Right lobe of liver (tissue), 6 donors: ENCODE measurements around the gene ERICH2. TPM values are rescaled to one million over a fixed set of nuclear protein-coding genes. Genes with fewer than 3 reads are reported as not detected.

ENCODE experiments used
- ATAC-seq, 4 donors: fragments of 200-7000 bp; cut with Tn5 transposase; one replicate each; pipeline ENCODE4 v1.9.1; 2020; ENCODE audit warnings: mild to moderate bottlenecking in 4 of 4, moderate library complexity in 4 of 4
- DNase-seq, 3 donors: peaks; one replicate each; pipeline ENCODE4 v3.0.0-alpha.2; 2020
- H3K27ac ChIP-seq, 3 donors: fragments of 200-600 bp; one replicate each; pipeline ENCODE4 v1.8.0; 2022
- H3K27me3 ChIP-seq, 2 donors: fragments of 200-600 bp; one replicate each; pipeline ENCODE4 v1.8.0; 2022
- H3K36me3 ChIP-seq, 4 donors: fragments of 200-600 bp; sonication (generic) in 1 of 4; one replicate each; pipeline versions ENCODE4 v1.5.1 to v1.8.0; 2017 to 2022; ENCODE audit warnings: control low read depth in 1 of 4
- H3K4me1 ChIP-seq, 4 donors: fragments of 200-600 bp; sonication (generic) in 1 of 4; one replicate each; pipeline versions ENCODE4 v1.5.1 to v1.8.0; 2017 to 2022; ENCODE audit warnings: control low read depth in 1 of 4
- H3K4me3 ChIP-seq, 3 donors: fragments of 200-600 bp; one replicate each; pipeline ENCODE4 v1.8.0; 2022
- H3K9me3 ChIP-seq, 4 donors: fragments of 200-600 bp; sonication (generic) in 1 of 4; one replicate each; pipeline versions ENCODE4 v1.5.1 to v1.8.0; 2017 to 2022; ENCODE audit warnings: control low read depth in 1 of 4
- CTCF ChIP-seq, 4 donors: fragments of 200-600 bp in 3 of 4; fragments of 450-650 bp in 1 of 4; IDR thresholded peaks; one replicate each; pipeline versions ENCODE4 v1.5.1 to v1.8.0; 2016 to 2022; ENCODE audit warnings: antibody characterized with exemption in 4 of 4, mild to moderate bottlenecking in 2 of 4
- POLR2A ChIP-seq: fragments of 450-650 bp; IDR thresholded peaks from one replicate; pipeline ENCODE4 v1.6.1; 2017; ENCODE audit warnings: antibody characterized with exemption, mild to moderate bottlenecking
- WGBS: methylation state at CpG from one replicate; pipeline ENCODE4 v1.1.6; 2018; ENCODE audit warnings: low coverage, low lambda C conversion rate; ENCODE audit not compliant: insufficient coverage; ENCODE audit errors: missing lambda C conversion rate; 5-methylcytosine and 5-hydroxymethylcytosine counted together
- intact Hi-C, 2 donors: fragments of 100-400 bp; cut with DNase I; formaldehyde crosslinking; loops; one replicate each; pipeline versions ENCODE4 v1.11.2 to v1.14.1; 2022
- total RNA-seq, 6 experiments: library from RNA; depleted of rRNA in 2 of 6; stranded (reverse); fragments of >200 nt in 2 of 6; fragmentation: NEBNext Ultra II Directional in 3 of 6; extraction: Animal tissue kit (Norgen Biotek cat#: 25700) in 3 of 6; gene quantifications; one replicate each; pipeline versions ENCODE4 v1.1.0 to v1.2.4, GENCODE V29; 2016 to 2023
- donor health status: DM: no; HTN: yes; CAD: no.
- donor health status: DM: no; HTN: no; CAD: no.
- donor health status: DM: no; HTN: no; CAD: no.
- donor health status: DM: no; HTN: yes; CAD: no.
- donor health status: DM: no; HTN: yes; CAD: no.

ERICH2 gene
- total RNA-seq, 6 experiments from 2014 or later, result 0.53 to 1.2 (median 1.1) TPM; not detected in 3

GRCh38 chr2:170829036-170829435 lies 58.9 kb downstream of the ERICH2 start:
- no peak for TF ChIP-seq POLR2A
- TF ChIP-seq CTCF (IDR thresholded peaks at IDR 0.05), result no peak
- Histone ChIP-seq H3K4me3 (no peak overlapping the region), H3K27ac (no peak overlapping the region), H3K36me3 (no peaks in the 10 kb centered on the region), H3K4me1 (no peaks in the 10 kb centered on the region), H3K9me3 (no peaks in the 10 kb centered on the region), H3K27me3 (no peaks in the 10 kb centered on the region)
- no peak for DNase-seq
- WGBS, result 22% methylated on average over 1 of the region's 2 CpGs
- intact Hi-C loops, result no loop called here
- ATAC-seq, result no peak

GRCh38 chr2:170830166-170830565 lies 60.0 kb downstream of the ERICH2 start:
- DNase-seq, result no peak
- WGBS, result 58% methylated on average over 2 of the region's 3 CpGs
- Histone ChIP-seq H3K36me3 (no peaks in the 10 kb centered on the region), H3K4me3 (no peak overlapping the region), H3K9me3 (no peaks in the 10 kb centered on the region), H3K27me3 (no peaks in the 10 kb centered on the region), H3K4me1 (no peaks in the 10 kb centered on the region), H3K27ac (no peak overlapping the region)
- TF ChIP-seq CTCF (IDR thresholded peaks at IDR 0.05) (no peak), POLR2A (no peak)
- peak in 1 of 4 donors; percentile 22 for ATAC-seq
- intact Hi-C loops, result no loop called here

- DNase-seq (no peak), ATAC-seq (no peak)
- no peaks in the 10 kb centered on the region for H3K36me3 ChIP-seq
- TF ChIP-seq CTCF (IDR thresholded peaks at IDR 0.05) (no peak), POLR2A (no peak)
- no peak overlapping the region for H3K4me3 ChIP-seq
- H3K27ac ChIP-seq, result no peak overlapping the region
- no peaks in the 10 kb centered on the region for H3K9me3 ChIP-seq
- 58% methylated on average over 3 of the region's 4 CpGs for WGBS
- H3K27me3 ChIP-seq, result no peaks in the 10 kb centered on the region
- intact Hi-C loops, result no loop called here
- H3K4me1 ChIP-seq, result no peaks in the 10 kb centered on the region
Observed at GRCh38 chr2:170831115-170831514, 60.9 kb downstream of the ERICH2 start.

GRCh38 chr2:170836027-170836426 lies 65.8 kb downstream of the ERICH2 start:
- H3K4me3 ChIP-seq, result no peak overlapping the region
- no peaks in the 10 kb centered on the region for H3K9me3 ChIP-seq
- WGBS, result 37% methylated on average over 5 of the region's 5 CpGs
- TF ChIP-seq CTCF (IDR thresholded peaks at IDR 0.05) (no peak), POLR2A (no peak)
- ATAC-seq, result no peak
- no peaks in the 10 kb centered on the region for H3K4me1 ChIP-seq
- no peak overlapping the region for H3K27ac ChIP-seq
- no peak for DNase-seq
- no peaks in the 10 kb centered on the region for H3K36me3 ChIP-seq
- H3K27me3 ChIP-seq, result no peaks in the 10 kb centered on the region
- intact Hi-C loops, result no loop called here

- DNase-seq, result no peak
- Histone ChIP-seq H3K27ac (no peak overlapping the region), H3K9me3 (no peaks in the 10 kb centered on the region), H3K36me3 (no peaks in the 10 kb centered on the region), H3K4me1 (no peaks in the 10 kb centered on the region), H3K4me3 (no peak overlapping the region), H3K27me3 (peaks cover 0 to 7% of the 10 kb centered on the region in 2 donors)
- no peak for ATAC-seq
- 71% methylated on average over 4 of the region's 4 CpGs for WGBS
- intact Hi-C loops, result no loop called here
- TF ChIP-seq CTCF (IDR thresholded peaks at IDR 0.05) (no peak), POLR2A (no peak)
Observed at GRCh38 chr2:170840717-170841210, 70.6 kb downstream of the ERICH2 start.
